OCI-LY3 (cell line): Measurements from ENCODE around the gene NPAT.
"Not testable (repeated sequence)": the region's sequence is repeated elsewhere in the genome, so short reads cannot be mapped to it uniquely, and the experiment has no call there.

ENCODE experiments used
- H2AFZ ChIP-seq: fragments of 200-600, 300-600 bp; shearing (Covaris generic); 2 replicates; pipeline ENCODE4 v1.6.0; 2014; ENCODE audit warnings: antibody characterized with exemption, low read depth, low read length
- H3K27ac ChIP-seq: fragments of 200-600, 300-600 bp; sonication (generic); 2 replicates; pipeline ENCODE4 v1.5.1; 2014; ENCODE audit warnings: mild to moderate bottlenecking, low read length, moderate library complexity, mixed read lengths
- H3K27me3 ChIP-seq: fragments of 200-600, 300-600 bp; sonication (generic); 2 replicates; pipeline ENCODE4 v1.6.1; 2014; ENCODE audit warnings: low read depth, low read length, mixed read lengths
- H3K36me3 ChIP-seq: fragments of 200-600, 300-600 bp; sonication (generic); replicated peaks from 2 replicates; pipeline ENCODE3; 2014; ENCODE audit warnings: low read depth, low read length, mixed read lengths
- H3K4me1 ChIP-seq: fragments of 300-600, 200-600 bp; sonication (generic); 2 replicates; pipeline ENCODE4 v1.6.1; 2014; ENCODE audit warnings: low read length, mixed read lengths
- H3K4me2 ChIP-seq: fragments of 200-600, 300-600 bp; sonication (generic); 2 replicates; pipeline ENCODE4 v1.6.1; 2014; ENCODE audit warnings: low read length, mixed read lengths
- H3K4me3 ChIP-seq: fragments of 300-600, 200-600 bp; sonication (generic); 2 replicates; pipeline ENCODE4 v1.5.1; 2014; ENCODE audit warnings: antibody characterized with exemption, mild to moderate bottlenecking, low read length, moderate library complexity
- H3K79me2 ChIP-seq: fragments of 300-600, 200-600 bp; shearing (Covaris generic); 2 replicates; pipeline ENCODE4 v1.6.1; 2014; ENCODE audit warnings: mild to moderate bottlenecking, low read length, mixed read lengths
- H3K9ac ChIP-seq: fragments of 300-600, 200-600 bp; shearing (Covaris generic); 2 replicates; pipeline ENCODE4 v1.6.0; 2014; ENCODE audit warnings: mild to moderate bottlenecking, low read length, moderate library complexity
- H3K9me3 ChIP-seq: fragments of 200-600, 300-600 bp; shearing (Covaris generic); 2 replicates; pipeline ENCODE4 v1.6.1; 2014; ENCODE audit warnings: low read length, mixed read lengths; ENCODE audit not compliant: insufficient read depth
- H4K20me1 ChIP-seq: fragments of 200-600, 300-600 bp; sonication (generic); 2 replicates; pipeline ENCODE4 v1.6.1; 2016; ENCODE audit warnings: low read length, mixed read lengths; ENCODE audit not compliant: insufficient read depth
- CTCF ChIP-seq: fragments of 200-600, 300-600 bp; sonication (generic); IDR thresholded peaks from 2 replicates; pipeline ENCODE4 v1.5.1; 2014; ENCODE audit warnings: antibody characterized with exemption, low read length, low read depth
- EZH2phosphoT487 ChIP-seq: fragments of 200-600 bp; shearing (Covaris generic); IDR thresholded peaks from 2 replicates; pipeline ENCODE4 v1.6.1; 2018; ENCODE audit warnings: antibody characterized with exemption, mixed run types, low read depth

NPAT gene

GRCh38 chr11:108121274-108122155, 100.9 kb downstream of the NPAT start, which contains the start of gene ACAT1:
Gene ACAT1 (plus strand): TSS chr11:108121567. CDS start chr11:108121607, 40 bp downstream.
- Histone ChIP-seq H4K20me1 (no peaks in the 10 kb centered on the region), H3K9ac (peak within 1 kb of the TSS; percentile 81), H3K27me3 (no peaks in the 10 kb centered on the region), H3K36me3 (no peaks in the 10 kb centered on the region), H3K4me3 (peak within 1 kb of the TSS; percentile 96), H3K9me3 (no peaks in the 10 kb centered on the region), H3K27ac (no peak within 1 kb of the TSS), H3K4me1 (peaks cover 7% of the 10 kb centered on the region; the same call in 1 of the 2 replicates), H3K79me2 (peaks cover 45% of the 10 kb centered on the region), H2AFZ (peak within 1 kb of the TSS; percentile 84), H3K4me2 (peak within 1 kb of the TSS; percentile 78)
- no peak for TF ChIP-seq EZH2phosphoT487

- not testable (repeated sequence) for H3K4me1 ChIP-seq, H3K27me3 ChIP-seq, H3K9me3 ChIP-seq, H4K20me1 ChIP-seq, H3K27ac ChIP-seq, H3K36me3 ChIP-seq
- peak overlapping the region; percentile 78 for H3K4me2 ChIP-seq
- peak overlapping the region; percentile 70; the same call in 1 of the 2 replicates for H2AFZ ChIP-seq
- H3K9ac ChIP-seq, result peak overlapping the region; percentile 81
- peaks cover 39% of the 10 kb centered on the region for H3K79me2 ChIP-seq
- peak overlapping the region; percentile 96 for H3K4me3 ChIP-seq
These were observed 101.5 kb downstream of the NPAT start for GRCh38 chr11:108120936-108121273.

GRCh38 chr11:108117746-108118371, 104.6 kb downstream of the NPAT start:
- Histone ChIP-seq H4K20me1 (no peaks in the 10 kb centered on the region), H3K36me3 (no peaks in the 10 kb centered on the region), H3K27ac (no peak overlapping the region), H3K4me2 (no peak overlapping the region), H2AFZ (no peak overlapping the region), H3K4me3 (no peak overlapping the region), H3K9ac (no peak overlapping the region), H3K9me3 (no peaks in the 10 kb centered on the region), H3K79me2 (peaks cover 13% of the 10 kb centered on the region), H3K4me1 (peaks cover 7% of the 10 kb centered on the region; the same call in 1 of the 2 replicates), H3K27me3 (no peaks in the 10 kb centered on the region)
- peak; percentile 57 for TF ChIP-seq CTCF
- no peak for TF ChIP-seq EZH2phosphoT487

- no peak overlapping the region for H3K27ac ChIP-seq
- H3K79me2 ChIP-seq, result no peaks in the 10 kb centered on the region
- H2AFZ ChIP-seq, result no peak overlapping the region
- H3K4me1 ChIP-seq, result no peaks in the 10 kb centered on the region
- H3K36me3 ChIP-seq, result no peaks in the 10 kb centered on the region
- TF ChIP-seq CTCF (no peak), EZH2phosphoT487 (no peak)
- H3K4me3 ChIP-seq, result no peak overlapping the region
- H3K27me3 ChIP-seq, result no peaks in the 10 kb centered on the region
- no peaks in the 10 kb centered on the region for H3K9me3 ChIP-seq
- H4K20me1 ChIP-seq, result no peaks in the 10 kb centered on the region
- no peak overlapping the region for H3K9ac ChIP-seq
- no peak overlapping the region for H3K4me2 ChIP-seq
These were observed 106.8 kb downstream of the NPAT start for GRCh38 chr11:108115500-108116140.

- Histone ChIP-seq H3K4me1 (no peaks in the 10 kb centered on the region), H3K9me3 (no peaks in the 10 kb centered on the region), H3K4me3 (no peak overlapping the region), H3K27ac (no peak overlapping the region), H3K4me2 (no peak overlapping the region), H2AFZ (no peak overlapping the region), H3K27me3 (no peaks in the 10 kb centered on the region), H3K79me2 (no peaks in the 10 kb centered on the region), H4K20me1 (no peaks in the 10 kb centered on the region), H3K36me3 (no peaks in the 10 kb centered on the region), H3K9ac (no peak overlapping the region)
- no peak for TF ChIP-seq EZH2phosphoT487
- TF ChIP-seq CTCF, result no peak
These were observed 110.4 kb downstream of the NPAT start for GRCh38 chr11:108112057-108112456.
